Common myeloid progenitor, CD34-positive (primary cell): ENCODE measurements around the gene CD164L2.

Experiments used
- CTCF ChIA-PET: fragments of 350-600 bp; sonication (Branson Sonifier 250); formaldehyde crosslinking; loops from one replicate; lab custom pipeline; 2021; ENCODE audit warnings: antibody characterized with exemption; lab: Charles Lee
- POLR2A ChIA-PET: fragments of 350-600 bp; sonication (Branson Sonifier 250); formaldehyde crosslinking; loops from one replicate; lab custom pipeline; 2021; ENCODE audit warnings: antibody characterized with exemption; lab: Charles Lee
- DNase-seq, 3 donors: peaks; one replicate each; pipeline versions ENCODE4 v3.0.0 to v3.0.0-alpha.2; 2013
- H3K27ac ChIP-seq, 2 experiments: 1 replicate in 1 of 2; 2 replicates in 1 of 2; pipeline ENCODE4 v1.7.0; 2013; ENCODE audit warnings: inconsistent platforms in 2 of 2, low read length in 2 of 2, mild to moderate bottlenecking in 2 of 2, low read depth in 1 of 2, moderate library complexity in 1 of 2; ENCODE audit not compliant: severe bottlenecking in 2 of 2, insufficient read depth in 1 of 2, poor library complexity in 1 of 2
- H3K27me3 ChIP-seq, 5 experiments: replicated peaks in 2 of 5; 1 replicate in 3 of 5; 2 replicates in 2 of 5; pipeline versions ENCODE4 v1.6.1 to v1.7.0; 2013; ENCODE audit warnings: low read length in 4 of 5, mild to moderate bottlenecking in 2 of 5, moderate library complexity in 2 of 5, inconsistent platforms in 1 of 5; ENCODE audit not compliant: insufficient read depth in 5 of 5, control insufficient read depth in 4 of 5
- H3K36me3 ChIP-seq, 4 experiments: 1 replicate in 2 of 4; 2 replicates in 2 of 4; pipeline versions ENCODE4 v1.6.1 to v1.7.0; 2013; ENCODE audit warnings: low read length in 3 of 4, control low read depth in 1 of 4, mild to moderate bottlenecking in 1 of 4; ENCODE audit not compliant: control insufficient read depth in 4 of 4, insufficient read depth in 4 of 4
- H3K4me1 ChIP-seq, 4 experiments: 1 replicate in 3 of 4; 2 replicates in 1 of 4; pipeline versions ENCODE4 v1.6.1 to v1.7.1; 2013; ENCODE audit warnings: low read length in 3 of 4, mild to moderate bottlenecking in 3 of 4, control low read depth in 1 of 4, inconsistent platforms in 1 of 4, moderate library complexity in 1 of 4; ENCODE audit not compliant: control insufficient read depth in 4 of 4, insufficient read depth in 4 of 4; ENCODE audit errors: control extremely low read depth in 1 of 4
- H3K4me3 ChIP-seq, 7 experiments: 1 replicate in 4 of 7; 2 replicates in 3 of 7; pipeline versions ENCODE4 v1.5.1 to v1.7.0; 2013; ENCODE audit warnings: mild to moderate bottlenecking in 7 of 7, low read length in 6 of 7, moderate library complexity in 6 of 7, inconsistent platforms in 2 of 7, low read depth in 2 of 7, control low read depth in 1 of 7; ENCODE audit not compliant: insufficient read depth in 4 of 7, control insufficient read depth in 1 of 7; ENCODE audit errors: extremely low read depth in 1 of 7
- H3K9me3 ChIP-seq, 5 experiments: 1 replicate in 4 of 5; 2 replicates in 1 of 5; pipeline versions ENCODE4 v1.6.1 to v1.7.1; 2013; ENCODE audit warnings: low read length in 4 of 5, mild to moderate bottlenecking in 2 of 5, inconsistent platforms in 1 of 5, low read depth in 1 of 5, moderate library complexity in 1 of 5; ENCODE audit not compliant: control insufficient read depth in 4 of 5, insufficient read depth in 2 of 5; ENCODE audit errors: control extremely low read depth in 1 of 5
- WGBS: methylation state at CpG from one replicate; pipeline ENCODE4 v1.1.5; 2013; ENCODE audit not compliant: insufficient coverage; 5-methylcytosine and 5-hydroxymethylcytosine counted together

CD164L2 gene

DNA sequence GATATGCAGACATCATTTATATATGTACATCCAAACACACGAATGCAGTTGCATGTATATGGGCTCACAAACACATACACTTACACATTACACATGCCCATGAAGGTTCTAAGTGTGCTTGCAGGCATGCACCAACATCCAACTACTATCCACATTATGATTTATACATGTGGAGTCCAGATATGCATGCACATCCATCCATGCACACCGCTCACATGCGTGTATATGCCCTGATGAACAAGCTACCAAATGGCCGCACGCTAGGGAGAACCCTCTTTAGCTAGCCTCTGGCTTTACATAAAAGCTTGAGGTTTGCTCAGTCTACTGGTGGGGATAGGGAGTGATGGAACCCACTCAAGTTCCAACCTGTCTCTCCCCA, 17.8 kb upstream of the CD164L2 start:
- Histone ChIP-seq H3K4me1 (peaks cover 12 to 50% (median 50%) of the 10 kb centered on the region in 4 experiments), H3K9me3 (no peaks in the 10 kb centered on the region), H3K36me3 (peaks cover 0 to 9% (median under 1%) of the 10 kb centered on the region in 4 experiments), H3K4me3 (no peak overlapping the region), H3K27me3 (no peaks in the 10 kb centered on the region), H3K27ac (no peak overlapping the region)
- no peak for DNase-seq
- 100% methylated on average over 2 of the region's 5 CpGs for WGBS
- ChIA-PET CTCF (interaction anchor here (1.1 to 11.9 kb wide), 6 partner anchors 10 to 266 kb away, joined by 3 to 238 read pairs (median 6); partner anchors contain the start of genes AHDC1 and GPR3), POLR2A (no interaction called here)

DNA sequence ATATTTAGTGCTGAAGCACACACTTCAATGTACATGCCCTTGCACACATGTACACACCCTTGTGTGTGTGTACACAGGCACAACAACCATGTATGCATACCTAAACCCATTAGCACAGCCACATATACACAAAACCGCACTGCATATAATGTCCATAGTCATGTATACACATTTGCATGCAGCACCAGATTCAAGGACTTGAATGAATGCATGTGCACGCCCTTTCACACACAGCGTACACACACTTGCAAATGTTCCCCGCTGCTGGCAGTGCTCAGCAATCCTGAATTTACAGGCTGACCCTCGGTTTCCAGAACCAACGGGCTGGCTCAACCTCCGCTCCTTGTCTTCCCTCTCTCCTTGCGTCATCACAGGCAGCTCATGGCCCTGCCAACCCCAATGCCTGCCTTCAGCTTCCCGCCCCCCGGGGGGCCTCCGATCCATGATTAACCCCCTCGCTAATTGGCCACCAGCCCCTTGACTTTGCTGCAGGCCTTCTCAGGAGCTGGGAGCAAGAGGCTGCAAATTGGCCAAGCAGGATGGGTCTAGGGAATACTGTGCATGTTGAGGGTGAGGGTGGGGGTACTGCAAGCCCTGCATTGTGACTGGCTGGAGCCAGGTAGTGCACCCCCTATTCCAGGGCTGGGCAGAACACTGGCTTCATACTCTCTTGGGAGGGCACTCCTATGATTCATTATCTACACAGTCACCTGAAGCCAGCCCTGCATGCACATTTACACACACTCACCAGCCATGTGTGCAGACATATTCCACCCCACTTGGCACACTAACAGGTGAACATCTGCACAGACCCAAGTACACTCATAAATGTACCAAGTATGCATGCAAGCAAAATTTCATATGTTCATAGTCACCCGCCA, 17.2 kb upstream of the CD164L2 start:
- no peak overlapping the region for H3K27ac ChIP-seq
- no peaks in the 10 kb centered on the region for H3K9me3 ChIP-seq
- DNase-seq = no peak
- H3K4me3 ChIP-seq = no peak overlapping the region
- WGBS = 91% methylated on average over 13 of the region's 13 CpGs
- ChIA-PET POLR2A (no interaction called here), CTCF (interaction anchor here (1.1 to 11.9 kb wide), 6 partner anchors 9 to 267 kb away, joined by 3 to 238 read pairs (median 6); partner anchors contain the start of genes AHDC1 and GPR3)
- no peaks in the 10 kb centered on the region for H3K27me3 ChIP-seq
- H3K4me1 ChIP-seq = peaks cover 12 to 47% (median 46%) of the 10 kb centered on the region in 4 experiments
- peaks cover 0 to 9% (median 0%) of the 10 kb centered on the region in 4 experiments for H3K36me3 ChIP-seq

DNA sequence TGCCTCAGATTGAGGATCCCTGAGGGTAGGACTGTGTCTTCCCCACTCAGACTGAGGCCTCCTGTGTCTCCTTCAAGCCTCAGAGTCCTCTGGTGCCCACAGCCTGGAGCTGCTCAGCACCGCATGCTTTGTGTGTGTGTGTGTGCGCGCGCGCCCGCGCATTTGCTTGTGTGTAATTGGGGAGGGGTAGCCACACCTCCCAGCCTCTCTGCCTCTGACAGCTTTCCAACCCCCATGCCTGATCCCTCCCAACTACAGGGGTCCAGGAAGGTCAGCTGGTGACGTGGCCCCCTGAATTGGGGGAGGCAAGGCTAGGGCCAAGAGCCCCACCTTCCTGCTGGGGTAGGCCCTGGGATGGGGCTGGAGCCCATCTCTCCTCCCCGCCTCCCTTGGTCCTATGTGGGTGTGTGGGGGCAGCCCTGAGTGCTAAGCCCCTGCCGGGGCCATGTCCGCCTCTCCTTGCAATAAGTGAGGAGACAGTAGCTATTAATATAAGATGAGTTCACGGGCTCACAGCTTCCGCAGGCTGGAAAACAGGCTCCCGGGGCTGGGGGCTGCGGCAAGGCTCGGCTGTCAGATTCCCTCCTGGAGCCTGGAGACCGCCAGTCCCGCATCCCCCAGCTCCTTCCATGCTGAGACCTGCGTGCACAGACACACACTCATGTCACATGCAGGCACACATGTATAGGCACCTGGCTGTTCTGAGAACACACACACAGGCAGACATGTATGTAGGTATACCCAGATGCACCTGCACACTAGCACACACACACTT, 16.3 kb upstream of the CD164L2 start:
- Histone ChIP-seq H3K9me3 (no peaks in the 10 kb centered on the region), H3K36me3 (peaks cover 0 to 5% (median 0%) of the 10 kb centered on the region in 4 experiments), H3K4me3 (no peak overlapping the region), H3K27me3 (no peaks in the 10 kb centered on the region), H3K4me1 (peaks cover 9 to 40% (median 37%) of the 10 kb centered on the region in 4 experiments), H3K27ac (no peak overlapping the region)
- no peak for DNase-seq
- ChIA-PET CTCF (interaction anchor here (1.1 to 11.9 kb wide), 6 partner anchors 10 to 209 kb away, joined by 3 to 238 read pairs (median 20); partner anchors contain the start of gene AHDC1), POLR2A (no interaction called here)
- 93% methylated on average over 3 of the region's 19 CpGs for WGBS

DNA sequence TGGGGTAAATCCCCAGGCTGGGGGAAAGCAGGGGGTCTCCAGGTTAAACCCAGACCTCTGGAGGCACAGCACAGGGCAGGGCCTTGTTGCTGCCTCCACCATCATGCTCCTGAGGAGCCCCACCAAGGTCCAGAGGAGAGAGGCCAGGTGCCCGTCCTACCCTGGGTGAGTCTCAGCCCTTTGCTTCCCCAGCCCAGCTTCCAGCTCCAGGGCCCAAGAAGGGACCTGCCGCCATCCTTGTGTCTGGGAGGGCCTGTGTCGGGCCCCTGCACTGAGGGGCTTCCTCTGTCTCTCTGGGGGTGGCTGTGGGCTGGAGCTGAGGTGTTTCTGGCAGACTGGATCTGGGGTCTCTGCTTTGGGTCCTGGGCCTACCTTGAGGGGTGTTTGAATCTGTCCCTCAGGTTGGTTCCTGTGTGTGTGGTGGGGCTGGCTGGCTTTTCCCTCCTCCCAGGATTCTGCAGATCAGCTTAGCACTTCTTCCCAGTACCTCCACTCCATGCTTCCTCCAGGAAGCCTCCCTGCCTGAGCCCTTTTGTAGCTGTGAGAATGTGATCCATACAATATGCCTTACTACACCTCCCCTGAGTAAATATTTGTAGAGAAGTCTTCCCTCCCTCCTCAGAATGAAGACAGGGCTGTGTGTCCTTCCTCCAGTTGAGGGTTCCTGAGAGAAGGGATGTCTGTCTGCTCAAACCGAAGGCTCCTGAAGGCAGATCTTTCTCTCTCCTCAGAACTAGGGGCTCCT, 15.4 kb upstream of the CD164L2 start:
- 100% methylated on average over 3 of the region's 4 CpGs for WGBS
- ChIA-PET POLR2A (no interaction called here), CTCF (interaction anchor here (1.1 to 11.9 kb wide), 12 partner anchors 9 to 210 kb away, joined by 3 to 238 read pairs (median 7); partner anchors contain the start of genes AHDC1 and MAP3K6)
- Histone ChIP-seq H3K27ac (no peak overlapping the region), H3K4me1 (peaks cover 5 to 32% (median 29%) of the 10 kb centered on the region in 4 experiments), H3K36me3 (peaks cover 0 to 5% (median 0%) of the 10 kb centered on the region in 4 experiments), H3K9me3 (no peaks in the 10 kb centered on the region), H3K27me3 (no peaks in the 10 kb centered on the region), H3K4me3 (no peak overlapping the region)
- DNase-seq = no peak

DNA sequence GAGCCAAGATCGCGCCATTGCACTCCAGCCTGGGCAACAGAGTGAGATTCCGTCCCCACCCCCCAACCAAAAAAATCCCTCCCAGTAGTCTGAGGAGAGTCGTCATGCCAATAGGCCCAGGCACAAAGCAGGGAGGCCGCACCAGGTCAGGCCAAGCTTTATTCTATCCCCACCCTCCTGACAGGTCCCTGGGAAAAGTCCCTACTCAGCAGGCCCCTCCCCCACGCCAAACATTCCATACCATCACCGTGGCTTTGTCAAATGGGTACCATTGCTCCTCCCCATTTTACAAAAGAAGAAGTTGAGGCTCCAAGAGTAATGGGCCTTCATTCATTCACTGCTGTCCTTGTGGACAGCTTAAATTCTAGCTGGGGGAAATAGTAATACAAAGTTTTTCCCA, 14.6 kb upstream of the CD164L2 start:
- no peak overlapping the region for H3K27ac ChIP-seq
- 77% methylated on average over 4 of the region's 7 CpGs for WGBS
- POLR2A ChIA-PET = no interaction called here
- H3K27me3 ChIP-seq = no peaks in the 10 kb centered on the region
- CTCF ChIA-PET = interaction anchor here (1.1 to 11.9 kb wide), 12 partner anchors 18 to 265 kb away, joined by 3 to 238 read pairs (median 7); partner anchors contain the start of genes AHDC1 and MAP3K6
- peaks cover 0 to 5% (median 0%) of the 10 kb centered on the region in 4 experiments for H3K36me3 ChIP-seq
- no peaks in the 10 kb centered on the region for H3K9me3 ChIP-seq
- H3K4me1 ChIP-seq = peaks cover 3 to 28% (median 25%) of the 10 kb centered on the region in 4 experiments
- no peak for DNase-seq
- no peak overlapping the region for H3K4me3 ChIP-seq

GRCh38 chr1:27397110-27397509, 14.0 kb upstream of the CD164L2 start:
- no peaks in the 10 kb centered on the region for H3K27me3 ChIP-seq
- no peak for DNase-seq
- H3K27ac ChIP-seq = no peak overlapping the region
- ChIA-PET POLR2A (no interaction called here), CTCF (interaction anchor here (0.6 to 11.9 kb wide), 16 partner anchors 10 to 265 kb away, joined by 3 to 238 read pairs (median 4); partner anchors contain the start of genes AHDC1 and SYTL1)
- H3K4me1 ChIP-seq = peaks cover 2 to 25% (median 22%) of the 10 kb centered on the region in 4 experiments
- WGBS = 100% methylated on average over 3 of the region's 3 CpGs
- no peaks in the 10 kb centered on the region for H3K9me3 ChIP-seq
- no peaks in the 10 kb centered on the region for H3K36me3 ChIP-seq
- no peak overlapping the region for H3K4me3 ChIP-seq
